K562 (cell line): ENCODE results near the gene SLC4A4. TPM values are rescaled to one million over a fixed set of nuclear protein-coding genes. Genes with fewer than 3 reads are reported as not detected.

Experiments used
- ATAC-seq: fragments of 200-7000 bp; cut with Tn5 transposase; 3 replicates; pipeline ENCODE4 v1.9.1; 2020; ENCODE audit warnings: moderate library complexity
- BruUV-seq: library from RNA; stranded (reverse); fragments of 400-500 nt; replicated peaks from 2 replicates; lab custom pipeline; 2021; lab: Mats Ljungman, UMichigan
- CTCF ChIA-PET: fragments of 300-600 bp; formaldehyde crosslinking; extraction: SDS; loops from one replicate; lab custom pipeline; 2021; ENCODE audit warnings: low intra/inter-chr PET ratio; lab: Yijun Ruan, JAX
- POLR2A ChIA-PET: fragments of 300-600, 350-650 bp; sonication (Branson Sonifier 250); formaldehyde crosslinking; extraction: SDS; loops from one replicate; lab custom pipeline; 2021; ENCODE audit warnings: antibody characterized with exemption, inconsistent platforms; lab: Yijun Ruan, JAX
- DNase-seq, 4 experiments: peaks; one replicate each; pipeline versions ENCODE4 v3.0.0 to v3.0.0-alpha.2; 2011 to 2018; ENCODE audit warnings: low spot score in 3 of 4, mixed read lengths in 3 of 4; ENCODE audit errors: extremely low read depth in 1 of 4
- FAIRE-seq: peaks from 2 replicates; lab custom pipeline; 2011; peaks lifted over from hg19 to GRCh38; lab: Jason Lieb, UNC
- H2AFZ ChIP-seq: 2 replicates; pipeline ENCODE4 v1.6.0; 2011; ENCODE audit warnings: low read depth, low read length, control low read depth, inconsistent platforms
- H3K27ac ChIP-seq: fragments of 200-600 bp; 3 replicates; pipeline ENCODE4 v1.8.0; 2011; ENCODE audit warnings: low read depth, mild to moderate bottlenecking, control low read depth, inconsistent platforms, low read length, moderate library complexity, mixed read lengths; ENCODE audit errors: extremely low read depth
- H3K27me3 ChIP-seq, 2 experiments: fragments of 300-600 bp in 1 of 2; 2 replicates in 1 of 2; 3 replicates in 1 of 2; pipeline versions ENCODE4 v1.6.0 to v1.8.0; 2011; ENCODE audit warnings: inconsistent platforms in 2 of 2, low read length in 2 of 2, mild to moderate bottlenecking in 1 of 2, mixed read lengths in 1 of 2, moderate library complexity in 1 of 2; ENCODE audit not compliant: control insufficient read depth in 2 of 2, insufficient read depth in 2 of 2
- H3K36me3 ChIP-seq: fragments of 300-600 bp; 3 replicates; pipeline ENCODE4 v1.8.0; 2011; ENCODE audit warnings: mild to moderate bottlenecking, low read length, inconsistent platforms; ENCODE audit not compliant: control insufficient read depth, insufficient read depth
- H3K4me1 ChIP-seq, 2 experiments: fragments of 200-600 bp in 1 of 2; replicated peaks in 1 of 2; 2 replicates in 1 of 2; 3 replicates in 1 of 2; pipeline versions ENCODE4 v1.5.1 to v1.8.0; 2011; ENCODE audit warnings: inconsistent platforms in 2 of 2, low read length in 2 of 2, mild to moderate bottlenecking in 1 of 2, mixed read lengths in 1 of 2, moderate library complexity in 1 of 2; ENCODE audit not compliant: control insufficient read depth in 2 of 2, insufficient read depth in 2 of 2
- H3K4me2 ChIP-seq: 2 replicates; pipeline ENCODE4 v1.6.1; 2011; ENCODE audit warnings: low read length, control low read depth, inconsistent platforms, mixed read lengths; ENCODE audit not compliant: insufficient read depth
- H3K4me3 ChIP-seq: fragments of 200-600 bp; sonication (generic), shearing (Covaris generic); 2 replicates; pipeline ENCODE4 v1.5.1; 2016; ENCODE audit warnings: control low read depth, inconsistent platforms
- H3K79me2 ChIP-seq: fragments of 200-600 bp; 3 replicates; pipeline ENCODE4 v1.8.0; 2011; ENCODE audit warnings: low read length, inconsistent platforms; ENCODE audit not compliant: control insufficient read depth, insufficient read depth
- H3K9ac ChIP-seq, 2 experiments: 2 replicates each; pipeline versions ENCODE4 v1.6.0 to v1.6.1; 2011; ENCODE audit warnings: low read depth in 2 of 2, low read length in 2 of 2, control low read depth in 1 of 2, inconsistent platforms in 1 of 2, mild to moderate bottlenecking in 1 of 2, mixed read lengths in 1 of 2; ENCODE audit not compliant: insufficient read depth in 1 of 2
- H3K9me1 ChIP-seq: one replicate; pipeline ENCODE4 v1.6.0; 2011; ENCODE audit warnings: inconsistent platforms, mild to moderate bottlenecking, low read length, moderate library complexity; ENCODE audit not compliant: control insufficient read depth, insufficient read depth
- H3K9me3 ChIP-seq: replicated peaks from 2 replicates; pipeline ENCODE4 v1.5.1; 2011; ENCODE audit warnings: low read depth, low read length, inconsistent platforms; ENCODE audit not compliant: control insufficient read depth, insufficient read depth
- H4K20me1 ChIP-seq: replicated peaks from 2 replicates; pipeline ENCODE4 v1.6.1; 2011; ENCODE audit warnings: low read length, inconsistent platforms, mixed read lengths; ENCODE audit not compliant: control insufficient read depth, insufficient read depth
- GTF2E2 ChIP-seq: fragments of 200-800 bp; sonication (Bioruptor generic); IDR thresholded peaks from 2 replicates; pipeline ENCODE4 v1.6.1; 2016; ENCODE audit warnings: missing genetic modification characterization, missing compliant biosample characterization
- NFE2 ChIP-seq: IDR thresholded peaks from 2 replicates; pipeline ENCODE4 v1.6.1; 2014; ENCODE audit warnings: antibody characterized with exemption, low read depth
- NFIC ChIP-seq: fragments of 450-650 bp; IDR thresholded peaks from 2 replicates; pipeline ENCODE4 v1.6.1; 2017; ENCODE audit warnings: mild to moderate bottlenecking, inconsistent platforms
- ZNF584 ChIP-seq: fragments of 200-800 bp; sonication (Bioruptor generic); IDR thresholded peaks from 2 replicates; pipeline ENCODE4 v1.6.1; 2016; ENCODE audit warnings: low read depth, mild to moderate bottlenecking, missing genetic modification characterization, missing compliant biosample characterization
- ZNF76 ChIP-seq: fragments of 250-450 bp; sonication (Bioruptor Pico); IDR thresholded peaks from 2 replicates; pipeline ENCODE4 v1.4.0; 2020; ENCODE audit warnings: mild to moderate bottlenecking, moderate library complexity, borderline replicate concordance
- WGBS: fragments of 100-300 bp; shearing (Covaris generic); methylation state at CpG from one replicate; pipeline ENCODE4 v1.1.6; 2016; ENCODE audit warnings: low coverage, mixed read lengths; ENCODE audit not compliant: insufficient coverage; ENCODE audit errors: missing lambda C conversion rate; 5-methylcytosine and 5-hydroxymethylcytosine counted together
- in situ Hi-C: fragments of 300-500 bp; cut with MboI; formaldehyde crosslinking; loops from 4 replicates; pipeline ENCODE4 v1.15.0; 2018; ENCODE audit warnings: inconsistent platforms, mixed read lengths
- intact Hi-C: fragments of 100-400 bp; cut with micrococcal nuclease; formaldehyde crosslinking; loops from 2 replicates; pipeline ENCODE4 v1.14.2; 2022
- polyA plus RNA-seq, 8 experiments: library from polyadenylated mRNA; depleted of rRNA in 4 of 8; stranded (reverse) in 5 of 8; unstranded in 3 of 8; fragments of >200 nt; fragmentation: Nextera tagmentation in 2 of 8; fragmentation: Illumina TruSeq in 1 of 8; extraction: Ambion mirVana in 2 of 8; extraction: Trizol in 1 of 8; gene quantifications; 2 replicates each; pipeline versions ENCODE4 v1.2.1 to v1.2.3, GENCODE V29; 2011 to 2014; ENCODE audit warnings: inconsistent platforms in 1 of 8, missing spikeins in 1 of 8
- total RNA-seq, 7 experiments: library from RNA; depleted of rRNA in 6 of 7; stranded (reverse); fragments of >200 nt in 6 of 7; fragmentation: Illumina TruSeq in 2 of 7; extraction: Trizol in 2 of 7; gene quantifications; 2 replicates each; pipeline versions ENCODE4 v1.2.1 to v1.2.3, GENCODE V29; 2011 to 2021; ENCODE audit warnings: low replicate concordance in 1 of 7
- TF ChIP-seq, protein P1 (sequence below): sonication (generic); formaldehyde crosslinking; IDR thresholded peaks from 2 replicates; pipeline ENCODE4 v1.8.1; 2023; ENCODE audit warnings: mild to moderate bottlenecking, missing genetic modification reagents
- TF ChIP-seq, protein P2 (sequence below): fragments of 250-450 bp; sonication (Bioruptor Pico); IDR thresholded peaks from 2 replicates; pipeline ENCODE4 v1.8.0; 2022; ENCODE audit warnings: moderate library complexity, mild to moderate bottlenecking, inconsistent platforms
- TF ChIP-seq, protein P3 (sequence below), 2 experiments: IDR thresholded peaks; 2 replicates each; pipeline ENCODE4 v1.6.1; 2012; ENCODE audit warnings: improper control_type of control experiment in 2 of 2, low read depth in 2 of 2, low read length in 2 of 2, borderline replicate concordance in 1 of 2

The SLC4A4 gene
- total and polyA plus RNA-seq, 9 of the 15 experiments (the other 6 are each of a cell fraction or from before 2014, with no cell fraction given), result 0.01 to 0.18 (median 0.07) TPM; not detected in 2

DNA sequence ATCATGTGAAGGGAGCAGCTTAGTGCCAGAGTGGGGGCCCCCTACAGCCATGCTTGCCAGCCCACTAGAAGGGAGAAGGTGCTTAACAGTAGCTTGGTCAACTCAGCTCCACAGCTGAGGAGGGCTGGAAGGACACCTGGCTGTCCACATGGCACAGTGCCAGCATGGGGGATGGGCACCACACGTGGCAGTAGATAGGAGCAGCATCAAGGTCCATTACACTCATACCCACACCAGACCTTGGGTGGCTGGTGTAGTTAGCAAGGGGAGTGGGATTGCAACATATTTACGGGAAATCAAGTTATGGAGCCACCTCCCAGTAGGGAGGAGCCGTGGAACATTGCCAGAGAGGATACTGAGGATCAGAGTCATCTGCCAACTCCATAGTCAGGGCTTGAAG, 37.9 kb upstream of the SLC4A4 start:
- H3K79me2 ChIP-seq, result no peaks in the 10 kb centered on the region
- H3K4me1 ChIP-seq, result no peaks in the 10 kb centered on the region
- WGBS, result 3% methylated on average over 3 of the region's 3 CpGs
- no peak overlapping the region for H2AFZ ChIP-seq
- TF ChIP-seq NFIC, result peak; percentile 86
- TF ChIP-seq, protein P1, sequence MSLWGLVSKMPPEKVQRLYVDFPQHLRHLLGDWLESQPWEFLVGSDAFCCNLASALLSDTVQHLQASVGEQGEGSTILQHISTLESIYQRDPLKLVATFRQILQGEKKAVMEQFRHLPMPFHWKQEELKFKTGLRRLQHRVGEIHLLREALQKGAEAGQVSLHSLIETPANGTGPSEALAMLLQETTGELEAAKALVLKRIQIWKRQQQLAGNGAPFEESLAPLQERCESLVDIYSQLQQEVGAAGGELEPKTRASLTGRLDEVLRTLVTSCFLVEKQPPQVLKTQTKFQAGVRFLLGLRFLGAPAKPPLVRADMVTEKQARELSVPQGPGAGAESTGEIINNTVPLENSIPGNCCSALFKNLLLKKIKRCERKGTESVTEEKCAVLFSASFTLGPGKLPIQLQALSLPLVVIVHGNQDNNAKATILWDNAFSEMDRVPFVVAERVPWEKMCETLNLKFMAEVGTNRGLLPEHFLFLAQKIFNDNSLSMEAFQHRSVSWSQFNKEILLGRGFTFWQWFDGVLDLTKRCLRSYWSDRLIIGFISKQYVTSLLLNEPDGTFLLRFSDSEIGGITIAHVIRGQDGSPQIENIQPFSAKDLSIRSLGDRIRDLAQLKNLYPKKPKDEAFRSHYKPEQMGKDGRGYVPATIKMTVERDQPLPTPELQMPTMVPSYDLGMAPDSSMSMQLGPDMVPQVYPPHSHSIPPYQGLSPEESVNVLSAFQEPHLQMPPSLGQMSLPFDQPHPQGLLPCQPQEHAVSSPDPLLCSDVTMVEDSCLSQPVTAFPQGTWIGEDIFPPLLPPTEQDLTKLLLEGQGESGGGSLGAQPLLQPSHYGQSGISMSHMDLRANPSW, result no peak
- H3K36me3 ChIP-seq, result no peaks in the 10 kb centered on the region
- DNase-seq, result no peak
- no peaks in the 10 kb centered on the region for H4K20me1 ChIP-seq
- ChIA-PET POLR2A (interaction anchor here (0.5 to 1.0 kb wide), 2 partner anchors 24 to 33 kb away, joined by 3 read pairs; no protein-coding TSS in a partner anchor), CTCF (no interaction called here)
- H3K4me2 ChIP-seq, result no peak overlapping the region
- H3K9ac ChIP-seq, result no peak overlapping the region
- no peak overlapping the region for H3K4me3 ChIP-seq
- intact Hi-C loops (no loop called here), in situ Hi-C loops (no loop called here)
- no peak overlapping the region for H3K27ac ChIP-seq
- no peaks in the 10 kb centered on the region for H3K27me3 ChIP-seq
- no peak for ATAC-seq
- FAIRE-seq, result no peak
- no TSS peak for BruUV-seq
- no peaks in the 10 kb centered on the region for H3K9me3 ChIP-seq
- H3K9me1 ChIP-seq, result no peaks in the 10 kb centered on the region

DNA sequence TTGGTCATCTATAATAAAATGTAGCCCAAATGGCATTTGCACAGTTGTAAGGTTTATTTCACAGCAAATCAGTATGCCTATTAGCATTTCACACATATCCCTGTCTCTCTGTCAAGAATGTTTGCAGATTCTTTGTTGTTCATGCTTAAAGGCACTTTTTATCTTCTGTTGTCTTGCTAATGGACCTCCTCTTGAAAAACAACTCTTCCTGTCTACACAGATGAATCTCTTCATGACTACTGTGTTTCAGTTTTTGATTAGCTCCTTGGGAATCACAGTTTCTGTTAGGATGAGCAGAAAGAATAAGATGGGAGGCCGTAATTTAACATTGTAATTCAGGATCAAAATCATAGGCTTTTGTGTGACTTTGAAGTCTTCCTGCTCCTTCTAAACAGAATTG, 35.5 kb upstream of the SLC4A4 start:
- Histone ChIP-seq H3K9me3 (no peaks in the 10 kb centered on the region), H2AFZ (no peak overlapping the region), H3K79me2 (no peaks in the 10 kb centered on the region), H4K20me1 (no peaks in the 10 kb centered on the region), H3K4me2 (no peak overlapping the region), H3K9ac (no peak overlapping the region), H3K9me1 (no peaks in the 10 kb centered on the region), H3K27ac (no peak overlapping the region), H3K27me3 (no peaks in the 10 kb centered on the region), H3K36me3 (no peaks in the 10 kb centered on the region), H3K4me3 (no peak overlapping the region), H3K4me1 (no peaks in the 10 kb centered on the region)
- intact Hi-C loops (no loop called here), in situ Hi-C loops (no loop called here)
- ATAC-seq, result no peak
- WGBS, result 0% methylated on average over 1 of the region's 1 CpG
- DNase-seq, result no peak
- no TSS peak for BruUV-seq
- ChIA-PET CTCF (no interaction called here), POLR2A (no interaction called here)
- no peak for FAIRE-seq
- TF ChIP-seq, protein P2, sequence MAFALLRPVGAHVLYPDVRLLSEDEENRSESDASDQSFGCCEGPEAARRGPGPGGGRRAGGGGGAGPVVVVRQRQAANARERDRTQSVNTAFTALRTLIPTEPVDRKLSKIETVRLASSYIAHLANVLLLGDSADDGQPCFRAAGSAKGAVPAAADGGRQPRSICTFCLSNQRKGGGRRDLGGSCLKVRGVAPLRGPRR (CRISPR knock-in tag), result no peak
- TF ChIP-seq GTF2E2 (no peak), NFE2 (no peak), ZNF584 (no peak), ZNF76 (CRISPR knock-in tag) (no peak)
- TF ChIP-seq, protein P3, sequence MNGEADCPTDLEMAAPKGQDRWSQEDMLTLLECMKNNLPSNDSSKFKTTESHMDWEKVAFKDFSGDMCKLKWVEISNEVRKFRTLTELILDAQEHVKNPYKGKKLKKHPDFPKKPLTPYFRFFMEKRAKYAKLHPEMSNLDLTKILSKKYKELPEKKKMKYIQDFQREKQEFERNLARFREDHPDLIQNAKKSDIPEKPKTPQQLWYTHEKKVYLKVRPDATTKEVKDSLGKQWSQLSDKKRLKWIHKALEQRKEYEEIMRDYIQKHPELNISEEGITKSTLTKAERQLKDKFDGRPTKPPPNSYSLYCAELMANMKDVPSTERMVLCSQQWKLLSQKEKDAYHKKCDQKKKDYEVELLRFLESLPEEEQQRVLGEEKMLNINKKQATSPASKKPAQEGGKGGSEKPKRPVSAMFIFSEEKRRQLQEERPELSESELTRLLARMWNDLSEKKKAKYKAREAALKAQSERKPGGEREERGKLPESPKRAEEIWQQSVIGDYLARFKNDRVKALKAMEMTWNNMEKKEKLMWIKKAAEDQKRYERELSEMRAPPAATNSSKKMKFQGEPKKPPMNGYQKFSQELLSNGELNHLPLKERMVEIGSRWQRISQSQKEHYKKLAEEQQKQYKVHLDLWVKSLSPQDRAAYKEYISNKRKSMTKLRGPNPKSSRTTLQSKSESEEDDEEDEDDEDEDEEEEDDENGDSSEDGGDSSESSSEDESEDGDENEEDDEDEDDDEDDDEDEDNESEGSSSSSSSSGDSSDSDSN (IDR thresholded peaks at IDR 0.05; ENCODE audit: borderline replicate concordance in 1 of 2, low read depth in 2 of 2, low read length in 2 of 2), result no peak
